Erythroblast (primary cell): ENCODE data around the gene IL13RA2.

Experiments
- GATA1 ChIP-seq: IDR thresholded peaks from 2 replicates; pipeline ENCODE4 v1.6.1; 2011; ENCODE audit warnings: low read depth, mild to moderate bottlenecking, control low read depth, low read length, moderate library complexity
- POLR2A ChIP-seq: IDR thresholded peaks from 2 replicates; pipeline ENCODE4 v1.6.1; 2011; ENCODE audit warnings: mild to moderate bottlenecking, low read length

GRCh38 chrX:115065304-115065703 lies 47.9 kb upstream of the IL13RA2 start:
- TF ChIP-seq POLR2A (no peak), GATA1 (no peak)
